HG03025 (cell line): ENCODE measurements around the gene NOL12.
"Not testable (repeated sequence)": the region's sequence is repeated elsewhere in the genome, so short reads cannot be mapped to it uniquely, and the experiment has no call there.

Source experiments
- ATAC-seq: cut with Tn5 transposase; IDR thresholded peaks from one replicate; pipeline ENCODE4 v1.9.1; 2021; ENCODE audit warnings: mild to moderate bottlenecking, moderate library complexity; ENCODE audit not compliant: unreplicated experiment, low FRiP score

NOL12 gene

GRCh38 chr22:37678372-37678771, 7.8 kb upstream of the NOL12 start:
- ATAC-seq, result no peak

GRCh38 chr22:37679670-37680069, 6.5 kb upstream of the NOL12 start:
- ATAC-seq, result no peak

GRCh38 chr22:37680191-37680851, 5.8 kb upstream of the NOL12 start:
- ATAC-seq, result no peak

GRCh38 chr22:37681001-37681424, 5.1 kb upstream of the NOL12 start:
- ATAC-seq, result no peak

- ATAC-seq, result no peak
These were observed 4.5 kb upstream of the NOL12 start for GRCh38 chr22:37681556-37682049.

GRCh38 chr22:37684803-37685615, 1.1 kb upstream of the NOL12 start:
- no peak for ATAC-seq

GRCh38 chr22:37690407-37690806, 4.3 kb downstream of the NOL12 start:
- ATAC-seq, result no peak

- ATAC-seq, result no peak
These were observed 4.9 kb downstream of the NOL12 start for GRCh38 chr22:37690901-37691504.

- ATAC-seq, result no peak
These were observed 6.6 kb downstream of the NOL12 start for GRCh38 chr22:37692627-37693285.

GRCh38 chr22:37694131-37694530, 8.0 kb downstream of the NOL12 start:
- not testable (repeated sequence) for ATAC-seq

- ATAC-seq, result not testable (repeated sequence)
These were observed 10.1 kb downstream of the NOL12 start for GRCh38 chr22:37696260-37696656.

- peak; percentile 47 for ATAC-seq
These were observed 10.8 kb downstream of the NOL12 start, which contains the start of gene TRIOBP for GRCh38 chr22:37696657-37697537. TRIOBP (plus strand) TSS chr22:37697048; CDS start chr22:37701366, 4,318 bp downstream.

- ATAC-seq, result no peak
These were observed 11.3 kb downstream of the NOL12 start for GRCh38 chr22:37697538-37697835.

GRCh38 chr22:37701141-37701786, 15.1 kb downstream of the NOL12 start:
- ATAC-seq, result no peak

- ATAC-seq, result no peak
These were observed 17.8 kb downstream of the NOL12 start for GRCh38 chr22:37703906-37704305.

- ATAC-seq, result no peak
These were observed 18.5 kb downstream of the NOL12 start for GRCh38 chr22:37704645-37705044.

GRCh38 chr22:37705205-37705604, 19.1 kb downstream of the NOL12 start:
- no peak for ATAC-seq

- ATAC-seq, result no peak
These were observed 22.7 kb downstream of the NOL12 start for GRCh38 chr22:37708580-37709444.

- no peak for ATAC-seq
These were observed 23.3 kb downstream of the NOL12 start for GRCh38 chr22:37709445-37709765.
